Esophagus muscularis mucosa (tissue), 3 donors: ENCODE measurements around the gene PROSER3.
"Not testable (repeated sequence)": the region's sequence is repeated elsewhere in the genome, so short reads cannot be mapped to it uniquely, and the experiment has no call there.

Experiments used
- POLR2A ChIP-seq: fragments of 450-650 bp; IDR thresholded peaks from one replicate; pipeline ENCODE4 v1.6.1; 2017; ENCODE audit warnings: antibody characterized with exemption, moderate library complexity, mild to moderate bottlenecking, low read depth
- POLR2AphosphoS5 ChIP-seq, 2 donors: sonication (generic); formaldehyde crosslinking; IDR thresholded peaks; one replicate each; pipeline ENCODE4 v1.6.1; 2017; ENCODE audit warnings: antibody characterized with exemption in 2 of 2
- TF ChIP-seq, protein P1 (sequence below), 3 experiments: fragments of 200-600 bp in 2 of 3; fragments of 450-650 bp in 1 of 3; sonication (generic) in 2 of 3; IDR thresholded peaks; one replicate each; pipeline ENCODE4 v1.5.1; 2017 to 2019; ENCODE audit warnings: antibody characterized with exemption in 3 of 3, mild to moderate bottlenecking in 2 of 3, moderate library complexity in 1 of 3

GRCh38 chr19:35724132-35724531 lies 33.8 kb upstream of the PROSER3 start:
- TF ChIP-seq POLR2AphosphoS5 (IDR thresholded peaks at IDR 0.05); POLR2A: not testable (repeated sequence)
- TF ChIP-seq, protein P1, sequence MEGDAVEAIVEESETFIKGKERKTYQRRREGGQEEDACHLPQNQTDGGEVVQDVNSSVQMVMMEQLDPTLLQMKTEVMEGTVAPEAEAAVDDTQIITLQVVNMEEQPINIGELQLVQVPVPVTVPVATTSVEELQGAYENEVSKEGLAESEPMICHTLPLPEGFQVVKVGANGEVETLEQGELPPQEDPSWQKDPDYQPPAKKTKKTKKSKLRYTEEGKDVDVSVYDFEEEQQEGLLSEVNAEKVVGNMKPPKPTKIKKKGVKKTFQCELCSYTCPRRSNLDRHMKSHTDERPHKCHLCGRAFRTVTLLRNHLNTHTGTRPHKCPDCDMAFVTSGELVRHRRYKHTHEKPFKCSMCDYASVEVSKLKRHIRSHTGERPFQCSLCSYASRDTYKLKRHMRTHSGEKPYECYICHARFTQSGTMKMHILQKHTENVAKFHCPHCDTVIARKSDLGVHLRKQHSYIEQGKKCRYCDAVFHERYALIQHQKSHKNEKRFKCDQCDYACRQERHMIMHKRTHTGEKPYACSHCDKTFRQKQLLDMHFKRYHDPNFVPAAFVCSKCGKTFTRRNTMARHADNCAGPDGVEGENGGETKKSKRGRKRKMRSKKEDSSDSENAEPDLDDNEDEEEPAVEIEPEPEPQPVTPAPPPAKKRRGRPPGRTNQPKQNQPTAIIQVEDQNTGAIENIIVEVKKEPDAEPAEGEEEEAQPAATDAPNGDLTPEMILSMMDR (IDR thresholded peaks at IDR 0.05) = not testable (repeated sequence)
